NB4 (cell line): ENCODE measurements around the gene ITPR2.

Source experiments
- MAX ChIP-seq: IDR thresholded peaks from 2 replicates; pipeline ENCODE4 v1.6.1; 2011; ENCODE audit warnings: low read depth, low read length
- MYC ChIP-seq: IDR thresholded peaks from 2 replicates; pipeline ENCODE4 v1.6.1; 2011; ENCODE audit warnings: low read depth, low read length
- POLR2A ChIP-seq: IDR thresholded peaks from 2 replicates; pipeline ENCODE4 v1.6.1; 2011; ENCODE audit warnings: mild to moderate bottlenecking; ENCODE audit not compliant: insufficient read length; ENCODE audit errors: extremely low read depth
- TF ChIP-seq, protein P1 (sequence below): IDR thresholded peaks from one replicate; pipeline ENCODE4 v1.5.1; 2012; ENCODE audit warnings: low read depth, low read length

DNA sequence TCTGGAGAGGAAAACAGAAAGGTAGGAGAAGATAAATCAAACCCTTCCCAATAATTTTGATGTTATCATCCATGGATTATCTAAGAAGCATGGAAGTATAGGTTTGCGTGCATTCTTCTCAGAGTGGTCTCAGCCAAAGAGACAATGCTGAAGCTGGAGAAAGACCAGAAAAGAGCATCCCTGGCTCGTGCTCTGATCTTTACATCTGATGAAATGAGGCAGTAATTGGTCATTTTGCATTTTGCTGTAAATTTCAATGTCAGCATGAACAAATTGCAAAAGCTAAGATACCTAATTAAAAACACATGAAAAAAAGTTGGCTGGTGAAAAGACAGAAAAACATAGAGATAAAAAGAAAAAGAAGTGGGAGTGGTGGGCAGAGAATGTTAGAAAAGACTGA, 252.4 kb downstream of the ITPR2 start:
- TF ChIP-seq, protein P1, sequence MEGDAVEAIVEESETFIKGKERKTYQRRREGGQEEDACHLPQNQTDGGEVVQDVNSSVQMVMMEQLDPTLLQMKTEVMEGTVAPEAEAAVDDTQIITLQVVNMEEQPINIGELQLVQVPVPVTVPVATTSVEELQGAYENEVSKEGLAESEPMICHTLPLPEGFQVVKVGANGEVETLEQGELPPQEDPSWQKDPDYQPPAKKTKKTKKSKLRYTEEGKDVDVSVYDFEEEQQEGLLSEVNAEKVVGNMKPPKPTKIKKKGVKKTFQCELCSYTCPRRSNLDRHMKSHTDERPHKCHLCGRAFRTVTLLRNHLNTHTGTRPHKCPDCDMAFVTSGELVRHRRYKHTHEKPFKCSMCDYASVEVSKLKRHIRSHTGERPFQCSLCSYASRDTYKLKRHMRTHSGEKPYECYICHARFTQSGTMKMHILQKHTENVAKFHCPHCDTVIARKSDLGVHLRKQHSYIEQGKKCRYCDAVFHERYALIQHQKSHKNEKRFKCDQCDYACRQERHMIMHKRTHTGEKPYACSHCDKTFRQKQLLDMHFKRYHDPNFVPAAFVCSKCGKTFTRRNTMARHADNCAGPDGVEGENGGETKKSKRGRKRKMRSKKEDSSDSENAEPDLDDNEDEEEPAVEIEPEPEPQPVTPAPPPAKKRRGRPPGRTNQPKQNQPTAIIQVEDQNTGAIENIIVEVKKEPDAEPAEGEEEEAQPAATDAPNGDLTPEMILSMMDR: no peak
- TF ChIP-seq POLR2A: no peak
- no peak for TF ChIP-seq MAX
- TF ChIP-seq MYC: no peak
